HepG2 (cell line): ENCODE data around the gene FBN3. TPM values are rescaled to one million over a fixed set of nuclear protein-coding genes. Genes with fewer than 3 reads are reported as not detected.

Experiments used
- ADNP ChIP-seq: sonication (generic); formaldehyde crosslinking; IDR thresholded peaks from 2 replicates; pipeline ENCODE4 v1.4.0; 2020; ENCODE audit warnings: missing genetic modification reagents
- FOXO1 ChIP-seq: sonication (generic); formaldehyde crosslinking; IDR thresholded peaks from 2 replicates; pipeline ENCODE4 v1.4.0; 2020; ENCODE audit warnings: missing genetic modification reagents
- HMGXB4 ChIP-seq, 2 experiments: sonication (generic) in 1 of 2; formaldehyde crosslinking in 1 of 2; IDR thresholded peaks; 2 replicates each; pipeline versions ENCODE4 v1.4.0 to v1.6.1; 2018 to 2020; ENCODE audit warnings: missing genetic modification reagents in 2 of 2, borderline replicate concordance in 1 of 2, low read depth in 1 of 2, mild to moderate bottlenecking in 1 of 2, missing biosample characterization in 1 of 2
- MAX ChIP-seq: IDR thresholded peaks from 2 replicates; pipeline ENCODE4 v1.6.1; 2012; ENCODE audit warnings: inconsistent platforms
- MED1 ChIP-seq: sonication (generic); formaldehyde crosslinking; IDR thresholded peaks from 2 replicates; pipeline ENCODE4 v1.4.0; 2020; ENCODE audit warnings: missing genetic modification reagents
- MYNN ChIP-seq: sonication (generic); formaldehyde crosslinking; IDR thresholded peaks from 2 replicates; pipeline ENCODE4 v1.4.0; 2020; ENCODE audit warnings: mild to moderate bottlenecking, low read depth, missing genetic modification reagents
- NR2F2 ChIP-seq: IDR thresholded peaks from 2 replicates; pipeline ENCODE4 v1.6.1; 2012; ENCODE audit warnings: low read depth, inconsistent platforms, borderline replicate concordance
- PBX2 ChIP-seq: IDR thresholded peaks from 2 replicates; pipeline ENCODE4 v1.6.1; 2016; ENCODE audit warnings: control low read depth
- PITX1 ChIP-seq: sonication (generic); formaldehyde crosslinking; IDR thresholded peaks from 2 replicates; pipeline ENCODE4 v1.5.1; 2020; ENCODE audit warnings: mild to moderate bottlenecking, missing genetic modification reagents
- RFX3 ChIP-seq: IDR thresholded peaks from 2 replicates; pipeline ENCODE4 v1.6.1; 2016; ENCODE audit warnings: missing biosample characterization, missing genetic modification reagents
- SMAD3 ChIP-seq: sonication (generic); formaldehyde crosslinking; IDR thresholded peaks from 2 replicates; pipeline ENCODE4 v1.4.0; 2020; ENCODE audit warnings: missing genetic modification reagents
- STAG1 ChIP-seq: sonication (generic); formaldehyde crosslinking; IDR thresholded peaks from 2 replicates; pipeline ENCODE4 v1.4.0; 2020; ENCODE audit warnings: missing genetic modification reagents
- ZBTB14 ChIP-seq: sonication (generic); formaldehyde crosslinking; IDR thresholded peaks from 2 replicates; pipeline ENCODE4 v1.4.0; 2020; ENCODE audit warnings: missing genetic modification reagents
- ZBTB7B ChIP-seq: sonication (generic); formaldehyde crosslinking; IDR thresholded peaks from 2 replicates; pipeline ENCODE4 v1.4.0; 2020; ENCODE audit warnings: missing genetic modification reagents
- ZGPAT ChIP-seq: IDR thresholded peaks from 2 replicates; pipeline ENCODE4 v1.6.1; 2016; ENCODE audit warnings: mild to moderate bottlenecking
- ZNF205 ChIP-seq: IDR thresholded peaks from 2 replicates; pipeline ENCODE4 v1.6.1; 2018; ENCODE audit warnings: missing biosample characterization, missing genetic modification reagents
- ZNF264 ChIP-seq: sonication (generic); formaldehyde crosslinking; IDR thresholded peaks from 2 replicates; pipeline ENCODE4 v1.4.0; 2020; ENCODE audit warnings: missing genetic modification reagents
- ZNF335 ChIP-seq: sonication (generic); formaldehyde crosslinking; IDR thresholded peaks from 2 replicates; pipeline ENCODE4 v1.4.0; 2020; ENCODE audit warnings: missing genetic modification reagents
- ZNF501 ChIP-seq: sonication (generic); formaldehyde crosslinking; IDR thresholded peaks from 2 replicates; pipeline ENCODE4 v1.5.1; 2020; ENCODE audit warnings: mild to moderate bottlenecking, moderate library complexity, missing genetic modification reagents
- ZNF713 ChIP-seq: sonication (generic); formaldehyde crosslinking; IDR thresholded peaks from 2 replicates; pipeline ENCODE4 v1.4.0; 2020; ENCODE audit warnings: mild to moderate bottlenecking, missing genetic modification reagents
- ZNF770 ChIP-seq: sonication (generic); formaldehyde crosslinking; IDR thresholded peaks from 2 replicates; pipeline ENCODE4 v1.5.0; 2020; ENCODE audit warnings: mild to moderate bottlenecking, missing genetic modification reagents
- polyA plus RNA-seq, 8 experiments: library from polyadenylated mRNA; depleted of rRNA in 3 of 8; stranded (reverse) in 7 of 8; unstranded in 1 of 8; fragments of >200 nt; fragmentation: Illumina TruSeq in 4 of 8; extraction: Trizol in 4 of 8; gene quantifications; 2 replicates each; pipeline versions ENCODE4 v1.2.1 to v1.2.3, GENCODE V29; 2011 to 2016; ENCODE audit warnings: low read depth in 4 of 8, missing spikeins in 1 of 8, mixed read lengths in 1 of 8; ENCODE audit not compliant: insufficient read depth in 1 of 8
- total RNA-seq, 5 experiments: library from RNA; depleted of rRNA; stranded (reverse); fragments of >200 nt; fragmentation: Illumina TruSeq; extraction: Trizol; gene quantifications; 2 replicates each; pipeline ENCODE4 v1.2.3, GENCODE V29; 2016; ENCODE audit warnings: low read depth in 1 of 5

FBN3 gene
- total and polyA plus RNA-seq, 2 of the 13 experiments (the other 11 are each of a cell fraction or from before 2014, with no cell fraction given): 0.20 to 1.3 TPM

GRCh38 chr19:8158411-8159074, 9.2 kb upstream of the FBN3 start (continued):
- TF ChIP-seq HMGXB4 (CRISPR knock-in tag; IDR thresholded peaks at IDR 0.05; ENCODE audit: borderline replicate concordance in 1 of 2, low read depth in 1 of 2): peak in 1 of 2 experiments; percentile 33; a peak in 2 of 4 replicates
- TF ChIP-seq ZBTB14 (CRISPR knock-in tag): no peak
- no peak for TF ChIP-seq ZNF713 (CRISPR knock-in tag)
- peak; percentile 92 for TF ChIP-seq STAG1 (CRISPR knock-in tag)
- no peak for TF ChIP-seq ZNF264 (CRISPR knock-in tag)
- TF ChIP-seq MYNN: no peak
- TF ChIP-seq ADNP (CRISPR knock-in tag): peak; percentile 99
- no peak for TF ChIP-seq PBX2 (CRISPR knock-in tag)
- no peak for TF ChIP-seq ZNF501 (CRISPR knock-in tag)
- TF ChIP-seq NR2F2: peak; percentile 43; the same call in 1 of the 2 replicates
- TF ChIP-seq PITX1 (CRISPR knock-in tag): peak; percentile 50; the same call in 1 of the 2 replicates
- TF ChIP-seq FOXO1 (CRISPR knock-in tag): 0 out of 2 replicates have a peak, but pooled peaks have one; percentile 32
- peak; percentile 38; the same call in 1 of the 2 replicates for TF ChIP-seq MED1 (CRISPR knock-in tag)
- peak; percentile 36; the same call in 1 of the 2 replicates for TF ChIP-seq ZGPAT (CRISPR knock-in tag)
- TF ChIP-seq RFX3: no peak
- no peak for TF ChIP-seq ZNF335 (CRISPR knock-in tag)
- 0 out of 2 replicates have a peak, but pooled peaks have one; percentile 26 for TF ChIP-seq ZBTB7B
- TF ChIP-seq MAX: 0 out of 2 replicates have a peak, but pooled peaks have one; percentile 37
- TF ChIP-seq ZNF770 (CRISPR knock-in tag): peak; percentile 50; the same call in 1 of the 2 replicates
- 0 out of 2 replicates have a peak, but pooled peaks have one; percentile 56 for TF ChIP-seq SMAD3 (CRISPR knock-in tag)
- TF ChIP-seq ZNF205 (CRISPR knock-in tag): peak; percentile 63; the same call in 1 of the 2 replicates
